ENCODE measurements around the gene SINHCAF.

- TF ChIP-seq, protein P1, sequence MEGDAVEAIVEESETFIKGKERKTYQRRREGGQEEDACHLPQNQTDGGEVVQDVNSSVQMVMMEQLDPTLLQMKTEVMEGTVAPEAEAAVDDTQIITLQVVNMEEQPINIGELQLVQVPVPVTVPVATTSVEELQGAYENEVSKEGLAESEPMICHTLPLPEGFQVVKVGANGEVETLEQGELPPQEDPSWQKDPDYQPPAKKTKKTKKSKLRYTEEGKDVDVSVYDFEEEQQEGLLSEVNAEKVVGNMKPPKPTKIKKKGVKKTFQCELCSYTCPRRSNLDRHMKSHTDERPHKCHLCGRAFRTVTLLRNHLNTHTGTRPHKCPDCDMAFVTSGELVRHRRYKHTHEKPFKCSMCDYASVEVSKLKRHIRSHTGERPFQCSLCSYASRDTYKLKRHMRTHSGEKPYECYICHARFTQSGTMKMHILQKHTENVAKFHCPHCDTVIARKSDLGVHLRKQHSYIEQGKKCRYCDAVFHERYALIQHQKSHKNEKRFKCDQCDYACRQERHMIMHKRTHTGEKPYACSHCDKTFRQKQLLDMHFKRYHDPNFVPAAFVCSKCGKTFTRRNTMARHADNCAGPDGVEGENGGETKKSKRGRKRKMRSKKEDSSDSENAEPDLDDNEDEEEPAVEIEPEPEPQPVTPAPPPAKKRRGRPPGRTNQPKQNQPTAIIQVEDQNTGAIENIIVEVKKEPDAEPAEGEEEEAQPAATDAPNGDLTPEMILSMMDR (IDR thresholded peaks at IDR 0.05; ENCODE audit: insufficient read depth, low read depth, low read length), result no peak
- no peak for TF ChIP-seq EZH2 (IDR thresholded peaks at IDR 0.05; ENCODE audit: insufficient read depth, low read length)
Measured at GRCh38 chr12:31370531-31371255, 44.7 kb upstream of the SINHCAF start.

Measured in astrocyte (in vitro differentiated cells and primary cell).